ENCODE results near the gene HES5. TPM values are rescaled to one million over a fixed set of nuclear protein-coding genes. Genes with fewer than 3 reads are reported as not detected.

Gene HES5
- total RNA-seq, 1 donor from 2014 or later: not detected

DNA sequence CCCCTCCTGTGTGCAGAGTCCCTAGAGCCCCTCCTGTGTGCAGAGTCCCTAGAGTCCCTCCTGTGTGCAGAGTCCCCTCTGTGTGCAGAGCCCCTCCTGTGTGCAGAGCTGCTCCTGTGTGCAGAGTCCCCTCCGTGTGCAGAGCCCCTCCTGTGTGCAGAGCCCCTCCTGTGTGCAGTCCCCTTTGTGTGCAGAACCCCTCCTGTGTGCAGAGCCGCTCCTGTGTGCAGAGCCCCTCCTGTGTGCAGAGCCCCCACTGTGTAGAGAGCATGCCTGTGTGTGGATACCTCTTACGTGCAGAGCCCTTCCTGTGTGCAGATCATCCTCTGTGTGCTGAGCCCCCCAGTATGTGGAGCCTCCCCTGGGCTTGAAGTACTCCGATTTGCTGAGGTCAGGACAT is 8.3 kb upstream of the HES5 start:
- no peaks in the 10 kb centered on the region for H3K9me3 Mint-ChIP-seq
- H3K4me3 Mint-ChIP-seq: no peak overlapping the region
- no peak for DNase-seq
- H3K36me3 Mint-ChIP-seq (ENCODE audit: low read depth): no peaks in the 10 kb centered on the region
- intact Hi-C loops (cut with micrococcal nuclease): no loop called here
- H3K27ac Mint-ChIP-seq: no peak overlapping the region
- no peaks in the 10 kb centered on the region for H3K4me1 Mint-ChIP-seq
- H3K27me3 Mint-ChIP-seq: peaks cover 23% of the 10 kb centered on the region

- no peak overlapping the region for H3K27ac Mint-ChIP-seq
- H3K27me3 Mint-ChIP-seq: peaks cover 28% of the 10 kb centered on the region
- H3K36me3 Mint-ChIP-seq (ENCODE audit: low read depth): no peaks in the 10 kb centered on the region
- no peaks in the 10 kb centered on the region for H3K9me3 Mint-ChIP-seq
- no peak for DNase-seq
- no peak overlapping the region for H3K4me3 Mint-ChIP-seq
- intact Hi-C loops (cut with micrococcal nuclease): no loop called here
- no peaks in the 10 kb centered on the region for H3K4me1 Mint-ChIP-seq
Measured at GRCh38 chr1:2537784-2538115, 7.7 kb upstream of the HES5 start.

GRCh38 chr1:2535981-2536380 is 5.9 kb upstream of the HES5 start:
- Mint-ChIP-seq H3K4me3 (no peak overlapping the region), H3K4me1 (no peaks in the 10 kb centered on the region), H3K9me3 (no peaks in the 10 kb centered on the region), H3K27me3 (peaks cover 26% of the 10 kb centered on the region), H3K36me3 (ENCODE audit: low read depth) (no peaks in the 10 kb centered on the region), H3K27ac (no peak overlapping the region)
- intact Hi-C loops (cut with micrococcal nuclease): no loop called here
- no peak for DNase-seq

DNA sequence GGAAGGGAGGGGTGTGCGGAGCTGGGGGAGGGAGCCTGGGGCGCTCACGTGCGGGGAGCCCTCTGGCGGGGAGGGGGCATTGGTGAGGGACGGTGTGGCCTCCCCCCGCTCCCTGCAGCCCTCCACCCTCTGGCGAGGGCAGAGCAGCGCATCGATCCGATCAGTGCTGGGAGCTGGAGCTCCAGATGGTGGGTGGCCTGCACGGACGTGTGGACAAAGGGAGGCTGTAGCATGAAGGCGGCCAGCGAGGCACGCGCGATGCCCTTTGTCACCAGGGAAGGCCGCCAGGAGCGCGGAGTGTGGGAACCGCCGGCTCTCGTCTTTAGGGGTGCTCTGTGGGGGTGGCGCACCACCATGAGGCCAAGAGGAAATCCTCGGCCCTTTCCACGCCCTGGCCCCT is 5.4 kb upstream of the HES5 start:
- Mint-ChIP-seq H3K9me3 (no peaks in the 10 kb centered on the region), H3K4me3 (no peak overlapping the region), H3K36me3 (ENCODE audit: low read depth) (no peaks in the 10 kb centered on the region), H3K27me3 (peaks cover 31% of the 10 kb centered on the region), H3K4me1 (peaks cover 1% of the 10 kb centered on the region), H3K27ac (no peak overlapping the region)
- no peak for DNase-seq
- intact Hi-C loops (cut with micrococcal nuclease): no loop called here

DNA sequence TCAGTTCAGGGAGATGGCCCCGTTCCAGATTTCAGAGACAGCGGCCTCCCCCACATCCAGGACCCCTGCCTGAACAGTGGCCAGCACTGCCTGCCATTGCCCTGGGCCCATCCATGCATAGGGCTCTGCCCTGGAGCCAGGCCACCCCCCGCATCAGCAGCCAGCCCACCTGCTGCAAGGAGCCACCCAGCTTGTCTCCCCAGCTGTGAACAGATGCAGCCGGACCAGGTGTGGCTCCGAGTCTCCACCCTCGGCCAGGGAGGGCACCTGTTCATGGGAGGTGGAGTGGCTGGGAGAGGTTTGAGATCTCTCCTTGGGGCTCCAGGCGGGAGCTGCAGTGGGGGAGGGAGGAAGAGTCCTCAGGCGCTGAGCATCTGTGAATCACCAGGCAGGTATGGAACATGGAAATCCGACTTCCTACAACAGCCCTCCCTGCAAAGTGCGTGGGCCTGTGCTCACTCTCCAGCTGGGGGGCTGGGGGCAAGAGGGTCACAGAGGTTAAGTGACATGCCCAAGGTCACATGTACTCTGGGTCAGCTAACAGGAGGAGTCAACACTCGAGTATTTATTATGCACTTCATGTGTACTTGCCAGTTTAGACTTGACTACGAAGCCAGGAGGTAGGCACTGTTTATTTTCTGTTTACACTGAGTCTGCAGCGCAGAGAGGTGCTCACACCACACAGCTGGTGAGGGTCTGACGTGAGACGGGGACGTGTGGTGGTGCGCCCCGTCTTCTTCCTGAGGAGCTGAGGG is 4.8 kb upstream of the HES5 start:
- Mint-ChIP-seq H3K4me3 (no peak overlapping the region), H3K27ac (no peak overlapping the region), H3K27me3 (peaks cover 31% of the 10 kb centered on the region), H3K9me3 (no peaks in the 10 kb centered on the region), H3K36me3 (ENCODE audit: low read depth) (no peaks in the 10 kb centered on the region), H3K4me1 (peaks cover 1% of the 10 kb centered on the region)
- intact Hi-C loops (cut with micrococcal nuclease): no loop called here
- no peak for DNase-seq

- Mint-ChIP-seq H3K36me3 (ENCODE audit: low read depth) (no peaks in the 10 kb centered on the region), H3K27ac (no peak overlapping the region), H3K27me3 (peaks cover 31% of the 10 kb centered on the region), H3K9me3 (no peaks in the 10 kb centered on the region), H3K4me1 (peaks cover 1% of the 10 kb centered on the region), H3K4me3 (no peak overlapping the region)
- intact Hi-C loops (cut with micrococcal nuclease): no loop called here
- DNase-seq: no peak
Measured at GRCh38 chr1:2534315-2534686, 4.2 kb upstream of the HES5 start.

- intact Hi-C loops (cut with micrococcal nuclease): no loop called here
- Mint-ChIP-seq H3K4me3 (no peak overlapping the region), H3K4me1 (peaks cover 6% of the 10 kb centered on the region), H3K36me3 (ENCODE audit: low read depth) (no peaks in the 10 kb centered on the region), H3K27me3 (peaks cover 34% of the 10 kb centered on the region), H3K27ac (no peak overlapping the region), H3K9me3 (no peaks in the 10 kb centered on the region)
- no peak for DNase-seq
Measured at GRCh38 chr1:2533365-2533764, 3.3 kb upstream of the HES5 start.

DNA sequence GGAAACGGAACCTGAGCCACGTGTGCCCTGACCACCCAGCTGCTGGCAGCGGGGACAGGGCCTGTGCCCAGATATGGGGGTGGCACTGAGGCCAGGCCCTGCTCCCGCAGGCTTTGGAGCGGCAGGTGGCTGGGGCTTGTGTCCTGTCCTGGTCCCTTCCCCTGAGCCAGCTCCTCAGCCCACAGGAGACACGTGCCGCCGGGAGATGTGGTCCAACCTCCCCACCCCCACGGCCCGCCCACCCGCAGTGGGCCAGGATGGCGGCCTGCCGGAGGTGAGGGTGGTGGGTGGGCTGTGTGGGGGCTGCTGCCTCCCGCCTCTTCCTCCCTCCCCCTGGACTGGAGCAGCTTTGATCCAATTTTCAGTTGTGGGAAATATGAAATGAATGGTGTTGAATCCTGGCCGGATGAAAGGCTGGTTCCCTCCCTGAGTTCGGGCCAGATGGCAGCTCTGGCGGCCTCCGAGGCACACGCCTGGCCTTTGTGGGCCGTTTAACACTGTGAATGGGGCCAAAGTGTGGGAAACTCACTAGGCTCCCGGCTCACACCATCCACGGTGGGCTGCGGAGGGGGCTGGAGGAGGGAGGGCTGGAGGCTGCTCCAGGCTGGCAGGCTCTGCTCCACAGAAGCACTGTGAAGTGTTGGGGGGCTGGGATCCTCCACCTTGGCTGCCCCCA is 2.6 kb upstream of the HES5 start:
- no peak overlapping the region for H3K4me3 Mint-ChIP-seq
- intact Hi-C loops (cut with micrococcal nuclease): no loop called here
- H3K27ac Mint-ChIP-seq: no peak overlapping the region
- peaks cover 6% of the 10 kb centered on the region for H3K4me1 Mint-ChIP-seq
- no peaks in the 10 kb centered on the region for H3K36me3 Mint-ChIP-seq (ENCODE audit: low read depth)
- H3K27me3 Mint-ChIP-seq: peaks cover 33% of the 10 kb centered on the region
- DNase-seq: no peak
- H3K9me3 Mint-ChIP-seq: no peaks in the 10 kb centered on the region

DNA sequence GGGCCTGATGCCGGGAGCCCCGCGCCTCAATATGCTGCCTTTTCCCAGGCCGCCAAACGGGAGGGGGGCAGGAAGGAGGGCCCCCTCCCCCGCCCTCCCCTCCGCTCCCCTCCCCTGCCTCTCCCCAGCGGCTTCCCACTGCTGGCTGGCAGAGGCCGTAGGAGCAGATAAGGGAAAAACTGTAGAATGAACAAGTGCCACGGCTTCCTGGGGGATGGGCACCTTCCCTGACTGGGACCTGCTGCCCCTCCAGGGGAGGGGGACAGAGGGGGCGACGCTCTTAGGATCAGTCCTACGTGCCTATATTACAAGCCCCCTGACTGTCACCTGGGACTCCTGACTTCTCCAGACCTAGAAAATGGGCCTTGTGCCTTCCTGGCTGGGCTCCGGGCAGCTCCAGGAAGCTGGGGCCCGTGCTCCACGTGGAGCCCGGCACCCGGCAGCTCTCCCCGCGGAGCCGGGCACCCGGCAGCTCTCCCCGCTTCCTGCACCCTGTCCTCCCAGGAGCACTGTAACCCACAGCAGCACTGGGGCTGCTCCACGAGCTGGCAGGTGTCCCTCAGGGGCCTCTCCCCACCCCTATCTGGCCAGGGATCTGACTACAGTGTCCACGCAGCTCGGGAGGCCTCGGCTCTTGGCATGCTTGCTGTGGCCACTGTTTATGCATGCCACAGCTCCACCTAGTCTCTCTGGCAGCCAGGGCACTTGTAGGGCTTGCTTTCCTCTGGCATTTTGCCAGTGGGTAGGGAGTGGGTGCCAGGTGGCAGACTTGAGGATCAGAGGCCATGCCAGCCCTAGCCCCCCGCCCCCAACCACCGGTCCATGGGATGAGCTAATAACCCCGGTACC is 674 bp upstream of the HES5 start:
- Mint-ChIP-seq H3K9me3 (no peaks in the 10 kb centered on the region), H3K27ac (no peak overlapping the region), H3K27me3 (peaks cover 34% of the 10 kb centered on the region), H3K4me3 (no peak overlapping the region), H3K4me1 (peaks cover 13% of the 10 kb centered on the region), H3K36me3 (ENCODE audit: low read depth) (no peaks in the 10 kb centered on the region)
- no peak for DNase-seq
- intact Hi-C loops (cut with micrococcal nuclease): no loop called here

DNA sequence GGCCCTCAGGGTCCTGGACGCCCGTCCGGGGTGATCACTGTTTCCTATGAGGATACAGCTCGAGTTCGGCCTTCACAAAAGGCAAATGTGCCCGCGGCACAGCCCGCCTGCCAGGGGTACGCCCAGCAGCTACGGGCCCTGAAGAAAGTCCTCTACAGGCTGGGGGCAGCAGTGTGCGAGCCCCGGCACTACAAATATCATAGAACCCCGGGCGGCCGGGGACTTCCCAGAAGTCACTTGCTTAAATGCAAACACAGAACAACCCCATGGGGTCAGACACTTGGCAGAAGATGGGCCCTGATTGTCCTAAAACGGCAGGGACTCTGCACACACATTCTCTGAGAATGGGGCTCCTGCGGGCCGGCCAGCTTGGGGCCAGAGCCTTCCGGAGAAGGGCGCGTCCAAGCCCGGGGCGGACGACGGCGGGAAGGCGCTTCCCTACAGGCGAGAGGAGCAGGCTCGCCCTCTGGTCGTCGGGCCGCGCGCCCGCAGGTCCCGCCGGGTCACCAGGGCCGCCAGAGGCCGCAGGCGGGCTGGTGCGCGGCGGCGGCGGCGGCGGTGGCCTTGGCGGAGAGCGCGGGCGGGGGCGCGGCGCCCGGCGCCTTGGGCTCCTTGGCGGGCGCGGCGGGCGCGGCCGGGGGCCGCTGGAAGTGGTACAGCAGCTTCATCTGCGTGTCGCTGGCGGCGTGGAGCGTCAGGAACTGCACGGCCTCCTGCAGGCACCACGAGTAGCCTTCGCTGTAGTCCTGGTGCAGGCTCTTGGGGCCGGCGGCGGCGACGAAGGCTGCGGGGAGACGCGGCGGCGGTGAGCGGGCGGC is 888 bp downstream of the HES5 start:
- H3K27ac Mint-ChIP-seq: no peak overlapping the region
- peak; percentile 77 for DNase-seq

GRCh38 chr1:2528611-2528965 is 1.5 kb downstream of the HES5 start:
- Mint-ChIP-seq H3K4me1 (peaks cover 28% of the 10 kb centered on the region), H3K4me3 (no peak overlapping the region), H3K27ac (no peak overlapping the region), H3K36me3 (ENCODE audit: low read depth) (peaks cover 7% of the 10 kb centered on the region), H3K9me3 (no peaks in the 10 kb centered on the region), H3K27me3 (peaks cover 26% of the 10 kb centered on the region)
- intact Hi-C loops (cut with micrococcal nuclease): loop anchor here (5.0 to 10.0 kb wide), 2 partner anchors 224 to 331 kb away; no protein-coding TSS in a partner anchor
- DNase-seq: no peak

More for the DNA sequence above, 888 bp downstream of the HES5 start:
- peaks cover 24% of the 10 kb centered on the region for H3K4me1 Mint-ChIP-seq
- peak overlapping the region; percentile 70 for H3K4me3 Mint-ChIP-seq
- no peaks in the 10 kb centered on the region for H3K9me3 Mint-ChIP-seq
- intact Hi-C loops (cut with micrococcal nuclease): loop anchor here (5.0 to 10.0 kb wide), 2 partner anchors 224 to 332 kb away; no protein-coding TSS in a partner anchor
- H3K27me3 Mint-ChIP-seq: peaks cover 29% of the 10 kb centered on the region
- H3K36me3 Mint-ChIP-seq (ENCODE audit: low read depth): peaks cover 7% of the 10 kb centered on the region

GRCh38 chr1:2528016-2528415 is 2.0 kb downstream of the HES5 start:
- no peaks in the 10 kb centered on the region for H3K9me3 Mint-ChIP-seq
- intact Hi-C loops (cut with micrococcal nuclease): loop anchor here (5.0 to 10.0 kb wide), 2 partner anchors 223 to 331 kb away; no protein-coding TSS in a partner anchor
- peaks cover 9% of the 10 kb centered on the region for H3K36me3 Mint-ChIP-seq (ENCODE audit: low read depth)
- no peak overlapping the region for H3K27ac Mint-ChIP-seq
- peaks cover 23% of the 10 kb centered on the region for H3K27me3 Mint-ChIP-seq
- no peak for DNase-seq
- H3K4me1 Mint-ChIP-seq: peaks cover 33% of the 10 kb centered on the region
- no peak overlapping the region for H3K4me3 Mint-ChIP-seq

- no peak for DNase-seq
- Mint-ChIP-seq H3K36me3 (ENCODE audit: low read depth) (peaks cover 9% of the 10 kb centered on the region), H3K4me3 (no peak overlapping the region), H3K27me3 (peaks cover 19% of the 10 kb centered on the region), H3K4me1 (peaks cover 37% of the 10 kb centered on the region), H3K9me3 (no peaks in the 10 kb centered on the region), H3K27ac (no peak overlapping the region)
- intact Hi-C loops (cut with micrococcal nuclease): loop anchor here (5.0 to 10.0 kb wide), 2 partner anchors 223 to 330 kb away; no protein-coding TSS in a partner anchor
Measured at GRCh38 chr1:2527556-2527860, 2.6 kb downstream of the HES5 start.

Measured in activated CD4-positive, alpha-beta T cell treated with anti-CD3 and anti-CD28 coated beads, Interleukin-2, amount 10 ng/mL, durations not matched to agents 24 days and 14 days (primary cell).